B cell (primary cell): ENCODE data around the gene SLC4A3. TPM values are rescaled to one million over a fixed set of nuclear protein-coding genes. Genes with fewer than 3 reads are reported as not detected.

Source experiments
- ATAC-seq: fragments of 200-7000 bp; cut with Tn5 transposase; one replicate; pipeline ENCODE4 v1.10.0; 2021; ENCODE audit warnings: low read depth, mild to moderate bottlenecking, moderate number of reproducible peaks, moderate library complexity
- CTCF ChIA-PET: fragments of 350-600 bp; sonication (Branson Sonifier 250); formaldehyde crosslinking; loops from one replicate; lab custom pipeline; 2021; ENCODE audit warnings: antibody characterized with exemption, inconsistent platforms; lab: Charles Lee
- POLR2A ChIA-PET: fragments of 350-600 bp; sonication (Branson Sonifier 250); formaldehyde crosslinking; loops from one replicate; lab custom pipeline; 2021; ENCODE audit warnings: antibody characterized with exemption; lab: Charles Lee
- DNase-seq: peaks from one replicate; pipeline ENCODE4 v3.0.0; 2013
- H2AFZ ChIP-seq: 2 replicates; pipeline ENCODE4 v1.6.1; 2012; ENCODE audit warnings: mild to moderate bottlenecking, low read depth, low read length; ENCODE audit not compliant: insufficient read depth, poor library complexity, severe bottlenecking
- H3K27ac ChIP-seq, 2 donors: 1 replicate in 1 of 2; 2 replicates in 1 of 2; pipeline ENCODE4 v1.5.1; 2012 to 2013; ENCODE audit warnings: low read length in 2 of 2, mild to moderate bottlenecking in 2 of 2, moderate library complexity in 1 of 2
- H3K27me3 ChIP-seq, 4 experiments: fragments of 200-600 bp in 1 of 4; sonication (generic) in 1 of 4; replicated peaks in 1 of 4; 1 replicate in 2 of 4; 2 replicates in 2 of 4; pipeline versions ENCODE4 v1.6.1 to v1.7.0; 2013 to 2016; ENCODE audit warnings: low read length in 3 of 4, mild to moderate bottlenecking in 2 of 4, mixed read lengths in 1 of 4, moderate library complexity in 1 of 4; ENCODE audit not compliant: insufficient read depth in 4 of 4, control insufficient read depth in 3 of 4; ENCODE audit errors: control extremely low read depth in 1 of 4
- H3K36me3 ChIP-seq, 2 experiments: replicated peaks in 1 of 2; 1 replicate in 1 of 2; 2 replicates in 1 of 2; pipeline versions ENCODE4 v1.6.1 to v1.7.1; 2013; ENCODE audit warnings: low read length in 1 of 2; ENCODE audit not compliant: insufficient read depth in 2 of 2, control insufficient read depth in 1 of 2; ENCODE audit errors: control extremely low read depth in 1 of 2, extremely low read depth in 1 of 2
- H3K4me1 ChIP-seq, 2 donors: fragments of 200-600 bp in 1 of 2; sonication (generic) in 1 of 2; 1 replicate in 1 of 2; 2 replicates in 1 of 2; pipeline versions ENCODE4 v1.5.1 to v1.6.1; 2013 to 2017; ENCODE audit warnings: low read length in 2 of 2; ENCODE audit not compliant: control insufficient read depth in 2 of 2, insufficient read depth in 2 of 2
- H3K4me2 ChIP-seq: replicated peaks from 2 replicates; pipeline ENCODE3; 2012; ENCODE audit warnings: mild to moderate bottlenecking, low read depth, low read length; ENCODE audit not compliant: poor library complexity, severe bottlenecking
- H3K4me3 ChIP-seq, 5 experiments: fragments of 200-600 bp in 1 of 5; sonication (generic) in 1 of 5; 1 replicate in 3 of 5; 2 replicates in 2 of 5; pipeline versions ENCODE4 v1.5.1 to v1.7.0; 2011 to 2016; ENCODE audit warnings: low read length in 4 of 5, mild to moderate bottlenecking in 4 of 5, low read depth in 2 of 5, control low read depth in 1 of 5, moderate library complexity in 1 of 5; ENCODE audit not compliant: insufficient read depth in 1 of 5; ENCODE audit errors: control extremely low read depth in 1 of 5, extremely low read depth in 1 of 5
- H3K79me2 ChIP-seq: fragments of 200-600 bp; sonication (generic); one replicate; pipeline ENCODE4 v1.6.0; 2016; ENCODE audit warnings: low read length; ENCODE audit not compliant: control insufficient read depth, insufficient read depth
- H3K9ac ChIP-seq: fragments of 200-600 bp; sonication (generic); 2 replicates; pipeline ENCODE4 v1.6.1; 2017; ENCODE audit warnings: mild to moderate bottlenecking, low read length, moderate library complexity
- H3K9me3 ChIP-seq, 3 donors: one replicate each; pipeline versions ENCODE4 v1.6.1 to v1.7.1; 2013; ENCODE audit warnings: low read length in 2 of 3; ENCODE audit not compliant: control insufficient read depth in 2 of 3, insufficient read depth in 1 of 3; ENCODE audit errors: control extremely low read depth in 1 of 3
- H4K20me1 ChIP-seq: 2 replicates; pipeline ENCODE4 v1.6.0; 2012; ENCODE audit warnings: mild to moderate bottlenecking, low read length; ENCODE audit not compliant: insufficient read depth, control insufficient read depth, poor library complexity, severe bottlenecking
- H3K27ac Mint-ChIP-seq: one replicate; pipeline ENCODE4 v1.8.0; 2021; ENCODE audit warnings: mixed read lengths
- H3K27me3 Mint-ChIP-seq: one replicate; pipeline ENCODE4 v1.8.0; 2021; ENCODE audit warnings: mixed read lengths
- H3K4me1 Mint-ChIP-seq: one replicate; pipeline ENCODE4 v1.8.0; 2021; ENCODE audit warnings: mixed read lengths
- H3K4me3 Mint-ChIP-seq: one replicate; pipeline ENCODE4 v1.8.0; 2021; ENCODE audit warnings: mixed read lengths
- H3K9me3 Mint-ChIP-seq: one replicate; pipeline ENCODE4 v1.8.0; 2022; ENCODE audit warnings: mixed read lengths; ENCODE audit not compliant: insufficient read depth
- CTCF ChIP-seq: fragments of 200-600 bp; IDR thresholded peaks from one replicate; pipeline ENCODE4 v1.8.0; 2022; ENCODE audit warnings: antibody characterized with exemption, mild to moderate bottlenecking
- EZH2 ChIP-seq: IDR thresholded peaks from 2 replicates; pipeline ENCODE4 v1.6.1; 2012; ENCODE audit warnings: borderline replicate concordance, low read depth, mild to moderate bottlenecking, moderate library complexity, low read length; ENCODE audit not compliant: insufficient read depth, poor library complexity, severe bottlenecking
- WGBS: methylation state at CpG from one replicate; pipeline ENCODE4 v1.1.5; 2013; ENCODE audit warnings: missing lambda C conversion rate; ENCODE audit not compliant: insufficient coverage; 5-methylcytosine and 5-hydroxymethylcytosine counted together
- intact Hi-C: fragments of 100-400 bp; cut with micrococcal nuclease; formaldehyde crosslinking; loops from one replicate; pipeline ENCODE4 v1.10.0; 2022
- polyA plus RNA-seq: library from polyadenylated mRNA; depleted of rRNA; stranded (reverse); fragments of >200 nt; gene quantifications from 2 replicates; pipeline ENCODE4 v1.2.3, GENCODE V29; 2012
- total RNA-seq, 2 donors: library from RNA; stranded (reverse); fragments of 120-200 nt in 1 of 2; gene quantifications; 1 replicate in 1 of 2; 2 replicates in 1 of 2; pipeline versions ENCODE4 v1.2.3 to v1.2.4, GENCODE V29; 2013 to 2022

Gene SLC4A3
- total and polyA plus RNA-seq, 2 donors (not counting 1 experiment from before 2014, with no cell fraction given), result 0.16 TPM; not detected in 1

- Histone ChIP-seq H3K4me1 (peaks cover 8 to 17% of the 10 kb centered on the region in 2 donors), H3K4me3 (no peak overlapping the region), H3K4me2 (no peak overlapping the region), H3K9ac (no peak overlapping the region), H3K36me3 (no peaks in the 10 kb centered on the region), H3K27ac (no peak overlapping the region), H3K9me3 (no peaks in the 10 kb centered on the region), H3K79me2 (no peaks in the 10 kb centered on the region), H3K27me3 (peaks cover 0 to 42% (median 10%) of the 10 kb centered on the region in 4 experiments), H4K20me1 (no peaks in the 10 kb centered on the region), H2AFZ (no peak overlapping the region)
- ChIA-PET CTCF (interaction anchor here (1.0 to 3.4 kb wide), 2 partner anchors 43 to 46 kb away, joined by 3 to 17 read pairs; partner anchors contain the start of gene STK11IP), POLR2A (interaction anchor here (0.7 kb wide), 1 partner anchor 936 kb away, joined by 3 read pairs; no protein-coding TSS in a partner anchor)
- 91% methylated on average over 10 of the region's 14 CpGs for WGBS
- intact Hi-C loops, result loop anchor here (2.0 to 5.0 kb wide), 2 partner anchors 41 to 242 kb away; no protein-coding TSS in a partner anchor
- H3K4me3 Mint-ChIP-seq, result no peak overlapping the region
- H3K27me3 Mint-ChIP-seq, result peaks cover 36% of the 10 kb centered on the region
- no peak for ATAC-seq
- no peaks in the 10 kb centered on the region for H3K9me3 Mint-ChIP-seq
- TF ChIP-seq CTCF (no peak), EZH2 (no peak)
- H3K27ac Mint-ChIP-seq, result no peak overlapping the region
- no peak for DNase-seq
- peaks cover 15% of the 10 kb centered on the region for H3K4me1 Mint-ChIP-seq
Measured at GRCh38 chr2:219643788-219644398, 16.5 kb downstream of the SLC4A3 start.

GRCh38 chr2:219644801-219645480 is 17.5 kb downstream of the SLC4A3 start:
- WGBS, result 96% methylated on average over 17 of the region's 17 CpGs
- no peak overlapping the region for H2AFZ ChIP-seq
- no peaks in the 10 kb centered on the region for H3K79me2 ChIP-seq
- H3K4me1 ChIP-seq, result peaks cover 8 to 17% of the 10 kb centered on the region in 2 donors
- intact Hi-C loops, result loop anchor here (5.0 kb wide), 1 partner anchor 243 kb away; no protein-coding TSS in a partner anchor
- H3K27me3 ChIP-seq, result peaks cover 0 to 47% (median 16%) of the 10 kb centered on the region in 4 experiments
- no peak overlapping the region for H3K4me2 ChIP-seq
- H4K20me1 ChIP-seq, result no peaks in the 10 kb centered on the region
- H3K9me3 ChIP-seq, result no peaks in the 10 kb centered on the region
- Mint-ChIP-seq H3K4me3 (no peak overlapping the region), H3K9me3 (no peaks in the 10 kb centered on the region), H3K27me3 (peaks cover 40% of the 10 kb centered on the region), H3K4me1 (peaks cover 15% of the 10 kb centered on the region), H3K27ac (no peak overlapping the region)
- no peak overlapping the region for H3K27ac ChIP-seq
- H3K9ac ChIP-seq, result no peak overlapping the region
- ChIA-PET POLR2A (no interaction called here), CTCF (interaction anchor here (1.0 kb wide), 2 partner anchors 44 to 47 kb away, joined by 3 to 4 read pairs; partner anchors contain the start of gene STK11IP)
- no peak for DNase-seq
- no peak overlapping the region for H3K4me3 ChIP-seq
- ATAC-seq, result no peak
- no peaks in the 10 kb centered on the region for H3K36me3 ChIP-seq
- TF ChIP-seq EZH2 (no peak), CTCF (no peak)
